Measurements from ENCODE around the gene FAM156B. TPM values are rescaled to one million over a fixed set of nuclear protein-coding genes. Genes with fewer than 3 reads are reported as not detected.
"Not testable (repeated sequence)": the region's sequence is repeated elsewhere in the genome, so short reads cannot be mapped to it uniquely, and the experiment has no call there.

The FAM156B gene
- total RNA-seq, 1 experiment from 2014 or later: 24.9 TPM

DNA sequence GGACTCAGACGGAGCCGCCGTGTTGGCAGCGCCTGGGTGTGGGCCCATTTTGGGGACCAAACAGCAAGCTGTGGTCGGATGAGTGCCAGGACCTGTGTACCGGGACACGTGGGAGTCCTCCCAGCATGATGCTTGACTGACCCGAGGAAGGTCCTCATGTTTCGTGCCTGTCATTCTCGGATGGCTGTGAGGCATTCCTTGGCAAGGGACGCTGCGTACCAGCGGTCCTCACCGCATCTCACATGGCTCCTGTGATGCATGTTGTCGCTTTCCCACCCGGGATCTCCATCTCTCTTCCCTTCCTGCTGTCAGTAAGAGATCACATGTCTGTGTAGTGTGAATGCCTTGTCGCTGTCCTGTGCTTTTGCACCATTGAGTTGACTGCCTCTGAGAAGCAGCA is 10.8 kb downstream of the FAM156B start:
- not testable (repeated sequence) for H3K4me3 ChIP-seq, H3K36me3 ChIP-seq, H3K9me3 ChIP-seq, DNase-seq, H3K27me3 ChIP-seq

DNA sequence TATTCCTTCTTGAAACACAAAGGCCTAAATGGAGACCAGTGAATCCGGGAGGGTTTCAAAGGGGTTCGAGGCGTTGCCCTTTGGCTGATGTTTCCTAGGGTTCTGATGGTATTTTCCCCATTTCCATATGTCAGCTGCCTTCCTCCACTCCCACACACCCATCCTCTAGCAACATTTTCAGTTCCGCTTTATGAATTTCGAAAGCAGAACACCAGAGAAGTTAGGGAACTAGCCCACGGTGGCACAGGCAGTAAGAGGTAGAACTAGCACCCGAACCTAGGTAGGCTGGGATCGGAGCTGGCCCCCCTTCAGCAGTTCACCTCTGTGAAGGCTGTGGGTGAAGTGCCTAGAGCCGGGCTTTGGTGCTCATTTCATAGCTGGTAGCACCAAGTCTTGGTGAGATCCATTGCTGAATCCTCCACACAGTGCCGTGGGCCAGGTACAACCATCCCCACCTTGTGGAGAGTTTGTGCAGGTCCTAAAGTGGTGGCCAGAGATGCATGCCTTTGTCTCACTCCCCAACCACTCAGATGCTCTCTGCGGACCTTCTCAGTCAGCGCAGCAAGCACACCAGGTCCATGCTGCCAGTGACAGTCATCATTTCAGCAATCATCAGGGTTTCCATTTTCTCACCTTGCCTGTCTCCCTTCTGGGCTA is 12.3 kb downstream of the FAM156B start:
- H3K27me3 ChIP-seq, H3K36me3 ChIP-seq, H3K4me3 ChIP-seq, DNase-seq, H3K9me3 ChIP-seq: not testable (repeated sequence)

DNA sequence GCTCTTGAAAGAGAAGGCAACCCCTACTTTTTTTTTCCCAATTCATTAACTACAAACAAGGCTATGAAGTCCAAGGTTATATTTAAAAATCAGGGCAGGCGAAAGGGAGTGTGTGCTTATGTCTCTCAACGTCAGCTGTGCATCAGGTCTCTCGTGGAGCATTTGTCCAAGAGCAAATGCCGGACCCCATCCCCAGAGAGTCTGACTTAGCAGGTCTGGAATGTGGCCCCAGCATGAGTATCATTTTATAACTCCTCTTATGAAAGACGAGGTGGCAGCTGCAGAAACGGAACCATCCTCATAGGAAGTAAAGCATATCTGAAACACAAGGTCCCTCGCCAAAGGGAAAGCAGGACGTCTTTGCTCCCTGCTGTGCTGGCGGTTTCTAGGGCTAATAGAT is 16.6 kb downstream of the FAM156B start:
- not testable (repeated sequence) for H3K9me3 ChIP-seq, H3K27me3 ChIP-seq

DNA sequence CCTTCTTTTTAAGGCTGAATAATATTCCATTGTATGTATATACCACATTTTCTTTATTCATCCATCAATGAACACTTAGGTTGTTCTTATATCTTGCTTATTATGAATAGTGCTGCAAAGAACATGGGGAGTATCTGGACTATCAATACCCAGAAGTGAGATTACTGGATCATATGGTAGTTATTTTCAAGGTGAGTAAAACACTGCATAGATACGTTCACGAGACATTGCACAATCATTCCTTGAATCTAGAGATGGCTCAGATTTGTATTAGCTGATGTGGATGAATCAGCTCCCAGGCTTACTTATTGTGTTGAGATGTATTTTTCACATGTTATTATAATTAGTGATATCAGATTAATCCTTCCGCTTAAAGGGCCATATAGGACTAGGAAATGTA is 17.6 kb downstream of the FAM156B start:
- H3K9me3 ChIP-seq, H3K4me3 ChIP-seq, DNase-seq, H3K36me3 ChIP-seq, H3K27me3 ChIP-seq: not testable (repeated sequence)

More for the DNA sequence above, 16.6 kb downstream of the FAM156B start:
- not testable (repeated sequence) for DNase-seq, H3K36me3 ChIP-seq, H3K4me3 ChIP-seq

DNA sequence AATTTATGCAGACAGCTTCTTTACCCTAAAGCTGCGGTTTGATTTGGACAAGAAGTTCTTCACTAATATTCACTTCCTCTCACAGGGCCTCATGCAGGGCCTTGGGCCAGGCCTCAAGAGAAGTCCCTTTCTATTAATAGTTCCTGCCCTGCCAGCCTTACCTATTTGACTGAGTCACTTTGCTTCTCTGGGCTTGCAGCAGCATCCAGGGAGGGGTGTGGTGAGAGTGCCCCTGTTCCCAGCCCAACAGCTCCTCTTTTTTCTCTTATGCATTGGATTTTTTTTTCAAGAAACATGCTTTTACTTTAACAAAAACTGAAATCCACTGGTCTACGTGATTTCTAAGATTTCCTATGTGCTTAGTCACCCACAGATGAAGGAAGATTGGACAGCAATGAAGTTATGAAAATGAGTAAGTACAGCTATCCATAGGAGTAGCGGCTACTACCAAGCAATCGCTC is 26.7 kb downstream of the FAM156B start:
- Histone ChIP-seq H3K36me3 (no peaks in the 10 kb centered on the region), H3K4me3 (no peak overlapping the region), H3K27me3 (no peaks in the 10 kb centered on the region), H3K9me3 (no peaks in the 10 kb centered on the region)
- peak; percentile 47 for DNase-seq

DNA sequence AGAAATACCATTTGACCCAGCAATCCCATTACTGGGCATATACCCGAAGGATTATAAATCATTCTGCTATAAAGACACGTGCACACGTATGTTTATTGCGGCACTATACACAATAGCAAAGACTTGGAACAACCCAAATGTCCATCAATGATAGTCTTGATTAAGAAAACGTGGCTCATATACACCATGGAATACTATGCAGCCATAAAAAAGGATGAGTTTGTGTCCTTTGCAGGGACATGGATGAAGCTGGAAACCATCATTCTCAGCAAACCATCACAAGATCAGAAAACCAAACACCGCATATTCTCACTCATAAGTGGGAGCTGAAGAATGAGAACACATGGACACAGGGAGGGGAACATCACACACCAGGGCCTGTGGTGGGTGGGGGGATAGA is 33.1 kb downstream of the FAM156B start:
- DNase-seq, H3K36me3 ChIP-seq, H3K27me3 ChIP-seq, H3K9me3 ChIP-seq, H3K4me3 ChIP-seq: not testable (repeated sequence)

DNA sequence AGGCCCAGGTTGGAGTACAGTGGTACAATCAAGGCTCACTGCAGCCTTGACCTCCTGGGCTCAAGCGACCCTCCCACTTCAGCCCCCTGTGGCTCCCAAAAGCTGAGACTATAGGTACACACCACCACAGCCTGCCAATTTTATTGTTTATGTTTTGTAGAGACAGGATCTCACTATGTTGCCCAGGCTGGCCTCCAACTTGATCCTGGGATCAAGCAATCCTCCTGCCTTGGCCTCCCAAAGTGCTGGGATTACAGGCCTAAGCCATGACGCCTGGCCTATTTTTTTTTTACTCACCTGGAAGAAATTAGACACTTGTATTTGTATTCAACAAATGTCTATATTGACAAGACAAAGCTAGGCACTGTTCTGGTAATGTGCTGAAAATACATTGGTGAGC is 36.1 kb downstream of the FAM156B start:
- no peak for DNase-seq
- H3K36me3 ChIP-seq: no peaks in the 10 kb centered on the region
- no peak overlapping the region for H3K4me3 ChIP-seq
- no peaks in the 10 kb centered on the region for H3K27me3 ChIP-seq
- no peaks in the 10 kb centered on the region for H3K9me3 ChIP-seq

DNA sequence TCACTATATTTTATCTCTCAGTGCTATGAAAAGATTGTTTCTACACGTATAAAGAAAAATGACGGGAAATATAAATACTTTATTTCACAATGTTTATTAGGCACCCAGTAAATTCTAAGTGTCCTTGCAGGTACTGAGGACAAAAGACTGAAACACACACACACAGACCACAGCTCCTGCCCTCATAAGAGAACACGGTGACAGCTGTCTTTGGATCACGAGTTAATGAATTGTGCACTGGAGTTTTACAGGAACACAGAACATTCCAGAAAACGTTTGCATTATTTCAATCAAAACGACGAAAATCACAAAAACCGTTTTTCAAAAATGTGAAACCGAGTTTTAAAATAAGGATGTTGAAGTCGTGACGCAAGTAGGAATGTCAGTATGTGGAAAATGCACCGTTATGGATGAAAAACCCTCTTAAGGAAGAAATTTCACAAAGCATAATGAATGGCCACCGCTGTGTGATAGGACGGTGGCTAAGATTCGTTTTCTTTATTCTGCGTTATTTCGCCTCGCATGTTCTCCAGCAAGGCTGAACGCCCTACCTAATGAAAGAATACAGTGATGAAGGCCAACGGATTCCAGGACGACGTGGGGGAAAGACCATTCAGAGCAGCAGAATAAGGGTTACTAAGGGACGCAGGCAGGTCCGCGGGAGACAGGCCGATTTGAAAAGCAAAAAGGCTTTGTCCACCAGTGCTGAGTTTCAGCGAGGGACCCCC is 37.0 kb downstream of the FAM156B start:
- Histone ChIP-seq H3K36me3 (no peaks in the 10 kb centered on the region), H3K27me3 (no peaks in the 10 kb centered on the region), H3K4me3 (peak overlapping the region; percentile 84), H3K9me3 (no peaks in the 10 kb centered on the region)
- DNase-seq: no peak

DNA sequence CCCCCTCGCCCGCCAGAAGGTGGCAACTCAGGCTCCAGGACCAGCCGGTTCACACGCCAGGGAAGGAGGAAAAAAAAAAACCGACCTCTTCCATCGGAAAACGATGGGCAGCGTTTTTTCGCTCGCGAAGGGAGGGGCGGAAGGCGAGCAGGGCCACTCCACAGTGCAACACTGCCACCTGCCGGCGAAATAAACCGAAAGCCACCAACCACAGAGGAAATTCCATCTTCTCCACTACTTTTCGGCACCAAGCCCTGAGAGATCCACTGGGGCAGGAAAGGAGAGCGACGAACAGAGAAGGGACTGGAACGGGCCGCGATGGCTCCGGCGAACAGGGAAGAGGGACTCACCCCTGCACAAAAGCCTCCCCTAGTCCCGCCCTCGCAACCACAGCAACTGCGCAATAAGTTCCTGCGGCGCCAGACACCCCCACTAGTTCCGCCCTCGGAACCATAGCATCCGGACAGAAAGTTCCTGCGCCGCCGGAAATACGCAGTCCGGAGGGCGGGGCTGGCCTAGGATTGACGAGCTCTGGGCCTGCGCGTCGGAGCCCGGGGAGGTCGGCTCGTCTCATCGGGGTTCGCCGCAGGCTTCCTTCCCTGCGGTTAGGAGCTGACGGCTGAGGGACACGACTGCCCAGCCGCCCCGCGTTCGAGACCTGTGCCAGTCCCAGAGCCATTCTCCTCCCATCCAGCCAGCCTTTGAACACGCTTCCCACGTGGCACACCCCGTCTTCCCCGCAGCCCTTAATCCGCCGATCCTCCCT is 37.8 kb downstream of the FAM156B start:
- DNase-seq: peak; percentile 91
- Histone ChIP-seq H3K4me3 (peak overlapping the region; percentile 84), H3K9me3 (no peaks in the 10 kb centered on the region), H3K27me3 (no peaks in the 10 kb centered on the region), H3K36me3 (no peaks in the 10 kb centered on the region)

DNA sequence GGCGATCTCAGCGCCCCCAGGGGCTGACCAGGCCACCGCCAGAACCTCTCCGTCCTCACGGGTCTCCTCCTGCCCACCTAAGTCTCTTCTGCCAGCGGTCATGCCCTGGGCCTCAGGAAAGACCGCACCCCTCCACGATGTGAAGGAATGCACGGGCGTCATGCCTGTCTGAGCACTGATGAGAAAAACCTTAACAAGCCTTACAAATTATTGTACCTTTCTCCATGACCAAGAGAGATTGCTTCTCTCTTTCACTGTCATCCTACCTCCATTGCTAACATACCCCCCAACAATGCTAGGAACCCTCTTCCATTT is 38.3 kb downstream of the FAM156B start:
- not testable (repeated sequence) for H3K9me3 ChIP-seq, H3K27me3 ChIP-seq, H3K36me3 ChIP-seq
- peak; percentile 8 for DNase-seq
- H3K4me3 ChIP-seq: peak overlapping the region; percentile 84

DNA sequence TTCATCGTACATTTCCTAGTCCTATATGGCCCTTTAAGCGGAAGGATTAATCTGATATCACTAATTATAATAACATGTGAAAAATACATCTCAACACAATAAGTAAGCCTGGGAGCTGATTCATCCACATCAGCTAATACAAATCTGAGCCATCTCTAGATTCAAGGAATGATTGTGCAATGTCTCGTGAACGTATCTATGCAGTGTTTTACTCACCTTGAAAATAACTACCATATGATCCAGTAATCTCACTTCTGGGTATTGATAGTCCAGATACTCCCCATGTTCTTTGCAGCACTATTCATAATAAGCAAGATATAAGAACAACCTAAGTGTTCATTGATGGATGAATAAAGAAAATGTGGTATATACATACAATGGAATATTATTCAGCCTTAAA is 43.6 kb downstream of the FAM156B start:
- H3K9me3 ChIP-seq, H3K27me3 ChIP-seq, H3K4me3 ChIP-seq, DNase-seq, H3K36me3 ChIP-seq: not testable (repeated sequence)

DNA sequence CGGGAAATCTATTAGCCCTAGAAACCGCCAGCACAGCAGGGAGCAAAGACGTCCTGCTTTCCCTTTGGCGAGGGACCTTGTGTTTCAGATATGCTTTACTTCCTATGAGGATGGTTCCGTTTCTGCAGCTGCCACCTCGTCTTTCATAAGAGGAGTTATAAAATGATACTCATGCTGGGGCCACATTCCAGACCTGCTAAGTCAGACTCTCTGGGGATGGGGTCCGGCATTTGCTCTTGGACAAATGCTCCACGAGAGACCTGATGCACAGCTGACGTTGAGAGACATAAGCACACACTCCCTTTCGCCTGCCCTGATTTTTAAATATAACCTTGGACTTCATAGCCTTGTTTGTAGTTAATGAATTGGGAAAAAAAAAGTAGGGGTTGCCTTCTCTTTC is 44.6 kb downstream of the FAM156B start:
- not testable (repeated sequence) for H3K27me3 ChIP-seq, H3K4me3 ChIP-seq, H3K36me3 ChIP-seq, DNase-seq, H3K9me3 ChIP-seq

DNA sequence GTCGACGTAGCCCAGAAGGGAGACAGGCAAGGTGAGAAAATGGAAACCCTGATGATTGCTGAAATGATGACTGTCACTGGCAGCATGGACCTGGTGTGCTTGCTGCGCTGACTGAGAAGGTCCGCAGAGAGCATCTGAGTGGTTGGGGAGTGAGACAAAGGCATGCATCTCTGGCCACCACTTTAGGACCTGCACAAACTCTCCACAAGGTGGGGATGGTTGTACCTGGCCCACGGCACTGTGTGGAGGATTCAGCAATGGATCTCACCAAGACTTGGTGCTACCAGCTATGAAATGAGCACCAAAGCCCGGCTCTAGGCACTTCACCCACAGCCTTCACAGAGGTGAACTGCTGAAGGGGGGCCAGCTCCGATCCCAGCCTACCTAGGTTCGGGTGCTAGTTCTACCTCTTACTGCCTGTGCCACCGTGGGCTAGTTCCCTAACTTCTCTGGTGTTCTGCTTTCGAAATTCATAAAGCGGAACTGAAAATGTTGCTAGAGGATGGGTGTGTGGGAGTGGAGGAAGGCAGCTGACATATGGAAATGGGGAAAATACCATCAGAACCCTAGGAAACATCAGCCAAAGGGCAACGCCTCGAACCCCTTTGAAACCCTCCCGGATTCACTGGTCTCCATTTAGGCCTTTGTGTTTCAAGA is 48.8 kb downstream of the FAM156B start:
- not testable (repeated sequence) for DNase-seq, H3K27me3 ChIP-seq, H3K4me3 ChIP-seq, H3K36me3 ChIP-seq, H3K9me3 ChIP-seq

DNA sequence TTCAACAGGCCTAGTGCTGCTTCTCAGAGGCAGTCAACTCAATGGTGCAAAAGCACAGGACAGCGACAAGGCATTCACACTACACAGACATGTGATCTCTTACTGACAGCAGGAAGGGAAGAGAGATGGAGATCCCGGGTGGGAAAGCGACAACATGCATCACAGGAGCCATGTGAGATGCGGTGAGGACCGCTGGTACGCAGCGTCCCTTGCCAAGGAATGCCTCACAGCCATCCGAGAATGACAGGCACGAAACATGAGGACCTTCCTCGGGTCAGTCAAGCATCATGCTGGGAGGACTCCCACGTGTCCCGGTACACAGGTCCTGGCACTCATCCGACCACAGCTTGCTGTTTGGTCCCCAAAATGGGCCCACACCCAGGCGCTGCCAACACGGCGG is 50.4 kb downstream of the FAM156B start:
- H3K27me3 ChIP-seq, DNase-seq, H3K4me3 ChIP-seq, H3K36me3 ChIP-seq, H3K9me3 ChIP-seq: not testable (repeated sequence)

DNA sequence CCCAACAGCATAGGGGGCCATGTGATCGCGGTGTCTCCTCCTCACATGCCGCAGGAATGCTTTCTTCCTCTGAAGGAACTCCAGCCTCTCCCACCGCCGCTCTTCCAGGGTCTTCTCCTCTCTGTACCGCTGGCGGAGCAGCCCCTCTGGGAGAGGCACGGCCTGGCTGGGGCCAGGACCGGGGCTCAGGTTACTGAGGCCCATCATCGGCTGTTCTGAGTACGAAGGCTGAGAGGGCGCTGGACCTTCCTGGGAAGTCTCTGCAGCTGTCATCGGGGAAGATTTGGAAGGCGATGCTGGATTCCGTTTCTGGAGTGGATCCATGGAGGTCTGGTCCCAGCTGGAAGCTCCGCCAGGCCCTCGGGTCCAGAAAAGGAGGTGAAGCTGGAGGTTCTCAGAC is 51.1 kb downstream of the FAM156B start:
- not testable (repeated sequence) for H3K36me3 ChIP-seq, H3K4me3 ChIP-seq, H3K27me3 ChIP-seq, H3K9me3 ChIP-seq, DNase-seq

DNA sequence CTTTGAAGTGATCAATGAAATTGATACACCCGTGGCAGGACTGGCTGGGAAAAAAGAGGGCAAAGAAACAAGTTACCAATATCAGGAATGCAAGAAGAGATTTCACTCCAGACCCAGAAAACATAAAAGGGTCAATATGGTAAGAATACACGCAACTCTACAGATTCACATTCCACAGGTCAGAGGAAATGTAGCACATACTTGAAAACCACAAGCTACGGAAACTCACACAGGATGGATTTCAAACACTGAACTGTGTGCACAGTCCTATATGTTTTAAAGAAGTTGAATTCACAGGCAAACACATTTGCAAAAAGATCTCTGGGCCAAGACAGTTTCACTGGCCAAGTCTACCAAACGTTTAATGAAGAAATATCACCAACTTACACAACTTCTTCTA is 52.2 kb downstream of the FAM156B start:
- not testable (repeated sequence) for H3K4me3 ChIP-seq, H3K27me3 ChIP-seq, H3K36me3 ChIP-seq, H3K9me3 ChIP-seq, DNase-seq

DNA sequence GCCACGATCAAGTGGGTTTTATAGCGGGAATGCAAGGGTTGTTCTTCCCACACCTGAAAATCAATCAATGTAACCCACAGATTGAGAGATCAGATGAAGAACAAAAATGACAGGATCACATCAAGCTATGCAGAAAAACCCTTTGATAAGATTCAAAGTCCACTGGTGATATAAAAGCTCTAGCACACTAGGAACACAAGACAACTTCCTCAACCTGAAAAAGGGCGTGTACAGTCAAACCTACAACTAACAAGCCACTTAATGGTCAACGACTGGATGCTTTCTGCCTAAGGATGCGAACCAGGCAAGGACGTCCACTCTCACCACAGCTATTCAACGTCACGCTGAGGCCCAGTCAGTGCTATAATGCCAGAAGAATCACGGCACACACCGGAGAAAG is 52.8 kb downstream of the FAM156B start:
- not testable (repeated sequence) for H3K36me3 ChIP-seq, H3K4me3 ChIP-seq, H3K9me3 ChIP-seq, H3K27me3 ChIP-seq, DNase-seq
